ENCODE data around the gene DAPK2. TPM values are rescaled to one million over a fixed set of nuclear protein-coding genes. Genes with fewer than 3 reads are reported as not detected.

DAPK2 gene
- total RNA-seq, 1 donor from 2014 or later: 2.6 TPM

GRCh38 chr15:63858881-63859280 lies 187.4 kb downstream of the DAPK2 start:
- Mint-ChIP-seq H3K27me3 (ENCODE audit: low read depth) (no peaks in the 10 kb centered on the region), H3K4me1 (peaks cover 9% of the 10 kb centered on the region), H3K9me3 (no peaks in the 10 kb centered on the region), H3K4me3 (no peak overlapping the region), H3K36me3 (no peaks in the 10 kb centered on the region), H3K27ac (peak overlapping the region; percentile 51)
- DNase-seq (ENCODE audit: low spot score in 2 of 2, unreplicated experiment in 2 of 2): no peak
- no peak for TF ChIP-seq CTCF (IDR thresholded peaks at IDR 0.05; ENCODE audit: unreplicated experiment)

- no peaks in the 10 kb centered on the region for H3K36me3 Mint-ChIP-seq
- no peaks in the 10 kb centered on the region for H3K27me3 Mint-ChIP-seq (ENCODE audit: low read depth)
- H3K4me1 Mint-ChIP-seq: peaks cover 9% of the 10 kb centered on the region
- no peak for DNase-seq (ENCODE audit: low spot score in 2 of 2, unreplicated experiment in 2 of 2)
- H3K9me3 Mint-ChIP-seq: peaks cover under 1% of the 10 kb centered on the region
- no peak overlapping the region for H3K4me3 Mint-ChIP-seq
- H3K27ac Mint-ChIP-seq: no peak overlapping the region
- TF ChIP-seq CTCF (IDR thresholded peaks at IDR 0.05; ENCODE audit: unreplicated experiment): no peak
These were observed 187.8 kb downstream of the DAPK2 start for GRCh38 chr15:63858448-63858847.

- Mint-ChIP-seq H3K4me1 (peaks cover 9% of the 10 kb centered on the region), H3K27ac (no peak overlapping the region), H3K36me3 (no peaks in the 10 kb centered on the region), H3K4me3 (no peak overlapping the region), H3K27me3 (ENCODE audit: low read depth) (no peaks in the 10 kb centered on the region), H3K9me3 (peaks cover 9% of the 10 kb centered on the region)
- TF ChIP-seq CTCF (IDR thresholded peaks at IDR 0.05; ENCODE audit: unreplicated experiment): no peak
- DNase-seq (ENCODE audit: low spot score in 2 of 2, unreplicated experiment in 2 of 2): no peak
These were observed 188.8 kb downstream of the DAPK2 start for GRCh38 chr15:63857461-63857856.

Small RNA genes within 50 kb of the gene (microRNA-seq; reads per million reads assigned to microRNA genes)
- gene MIR422A: not detected

Other genes with a start within 250 kb of the DAPK2 start
- gene HERC1, start 212.5 kb downstream of the DAPK2 start, total RNA-seq: 73.1 to 75.5 TPM (median 74.9 TPM) in 3 replicates
- 39.3 to 42.3 TPM (median 41.8 TPM) in 3 replicates for gene CIAO2A, start 47.4 kb upstream of the DAPK2 start, total RNA-seq
- gene SNX1, start 49.5 kb upstream of the DAPK2 start, total RNA-seq: 93.6 to 97.9 TPM (median 94.4 TPM) in 3 replicates
- 0.78 to 0.91 TPM (median 0.79 TPM) in 3 replicates for gene SNX22, start 105.2 kb upstream of the DAPK2 start, total RNA-seq
- gene PPIB, start 116.5 kb upstream of the DAPK2 start, total RNA-seq: 422 to 430 TPM (median 425 TPM) in 3 replicates